Measurements from ENCODE around the gene OR5C1.

DNA sequence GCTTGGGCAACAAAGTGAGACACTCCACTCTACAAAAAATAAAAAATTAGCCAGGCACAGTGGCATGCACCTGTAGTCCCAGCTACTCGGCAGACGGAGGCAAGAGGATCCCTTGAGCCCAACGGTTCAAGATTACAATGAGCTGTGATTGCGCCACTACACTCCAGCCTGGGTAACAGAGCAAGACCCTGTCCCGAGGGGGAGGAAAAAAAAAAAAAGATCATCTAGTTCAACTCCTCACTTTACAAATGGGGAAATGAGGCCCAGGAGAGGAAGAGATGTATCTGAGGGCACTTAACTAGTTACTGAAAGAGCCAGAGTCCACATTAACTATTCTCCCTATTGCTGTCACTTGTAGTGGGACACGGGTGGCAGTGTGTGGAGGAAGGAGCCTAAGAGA is 25.8 kb downstream of the OR5C1 start:
- TF ChIP-seq, protein P1, sequence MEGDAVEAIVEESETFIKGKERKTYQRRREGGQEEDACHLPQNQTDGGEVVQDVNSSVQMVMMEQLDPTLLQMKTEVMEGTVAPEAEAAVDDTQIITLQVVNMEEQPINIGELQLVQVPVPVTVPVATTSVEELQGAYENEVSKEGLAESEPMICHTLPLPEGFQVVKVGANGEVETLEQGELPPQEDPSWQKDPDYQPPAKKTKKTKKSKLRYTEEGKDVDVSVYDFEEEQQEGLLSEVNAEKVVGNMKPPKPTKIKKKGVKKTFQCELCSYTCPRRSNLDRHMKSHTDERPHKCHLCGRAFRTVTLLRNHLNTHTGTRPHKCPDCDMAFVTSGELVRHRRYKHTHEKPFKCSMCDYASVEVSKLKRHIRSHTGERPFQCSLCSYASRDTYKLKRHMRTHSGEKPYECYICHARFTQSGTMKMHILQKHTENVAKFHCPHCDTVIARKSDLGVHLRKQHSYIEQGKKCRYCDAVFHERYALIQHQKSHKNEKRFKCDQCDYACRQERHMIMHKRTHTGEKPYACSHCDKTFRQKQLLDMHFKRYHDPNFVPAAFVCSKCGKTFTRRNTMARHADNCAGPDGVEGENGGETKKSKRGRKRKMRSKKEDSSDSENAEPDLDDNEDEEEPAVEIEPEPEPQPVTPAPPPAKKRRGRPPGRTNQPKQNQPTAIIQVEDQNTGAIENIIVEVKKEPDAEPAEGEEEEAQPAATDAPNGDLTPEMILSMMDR (IDR thresholded peaks at IDR 0.05): no peak
- TF ChIP-seq POLR2AphosphoS5 (IDR thresholded peaks at IDR 0.05): no peak

Measured in prostate gland (tissue), 2 donors.